ENCODE data around the gene BCL7C.

BCL7C gene

DNA sequence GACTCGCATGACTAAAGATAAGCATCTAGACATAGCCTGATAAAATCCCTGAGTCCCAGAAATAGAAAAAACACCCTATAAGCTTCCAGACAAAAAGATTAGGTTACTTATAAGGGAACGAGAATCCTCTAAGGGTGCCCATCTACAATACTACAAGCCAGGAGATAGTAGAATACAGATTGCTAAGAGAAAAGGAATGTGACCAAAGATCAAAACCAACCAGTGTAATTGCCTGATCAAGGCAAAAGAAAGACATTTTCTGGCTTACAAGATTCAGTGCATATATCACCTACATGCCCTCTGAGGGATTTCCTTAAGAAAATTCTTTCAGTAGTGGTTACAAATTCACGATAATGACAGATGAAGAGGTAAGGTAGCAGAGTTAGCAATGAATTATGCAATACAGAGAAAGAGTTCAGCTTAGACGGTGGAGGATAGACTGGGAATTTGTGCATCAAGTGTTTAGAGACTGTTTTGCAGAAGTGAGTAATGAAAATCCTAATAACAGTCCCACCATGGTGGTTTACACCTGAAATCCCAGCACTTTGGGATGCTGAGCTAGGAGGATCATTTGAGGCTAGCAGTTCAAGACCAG, 35.0 kb downstream of the BCL7C start:
- no peak for DNase-seq

DNA sequence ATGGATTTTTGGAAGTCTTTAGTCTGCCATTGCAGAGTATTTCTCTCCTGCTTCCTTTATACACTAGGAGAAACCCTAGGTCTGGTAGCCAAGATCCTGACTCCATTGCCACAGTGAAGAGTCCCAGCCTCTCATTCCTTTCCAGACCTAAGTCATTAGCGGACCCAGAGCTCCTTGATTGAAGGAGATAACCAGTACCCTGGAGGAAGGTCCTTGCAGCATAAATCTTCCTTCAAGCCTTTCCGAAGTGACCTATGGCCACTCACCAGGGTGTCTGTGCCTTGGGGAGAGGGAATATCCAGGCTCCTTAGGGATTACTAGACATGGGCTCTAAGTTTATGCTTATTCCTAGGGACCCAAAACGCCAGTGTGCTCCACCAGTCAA, 35.8 kb downstream of the BCL7C start:
- no peak for DNase-seq

DNA sequence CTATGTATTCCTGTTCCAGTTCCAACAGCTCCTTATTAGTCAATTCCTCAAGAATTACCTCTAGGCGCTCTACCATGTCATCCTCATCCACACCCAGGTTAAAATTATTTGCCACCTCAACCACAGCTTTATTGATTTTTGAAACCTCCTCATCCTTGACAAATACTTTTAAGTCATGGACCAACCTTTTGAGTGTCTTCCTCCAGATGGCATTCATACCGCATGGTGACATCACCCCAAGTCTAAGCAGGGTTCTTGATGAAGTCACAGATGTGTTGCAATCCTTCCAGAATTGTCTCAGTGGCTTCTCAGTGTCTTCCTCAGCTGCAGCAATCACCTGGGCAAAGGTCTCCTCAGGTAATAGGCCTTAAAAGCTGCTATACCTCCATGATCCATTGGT, 40.1 kb downstream of the BCL7C start:
- DNase-seq, result no peak

DNA sequence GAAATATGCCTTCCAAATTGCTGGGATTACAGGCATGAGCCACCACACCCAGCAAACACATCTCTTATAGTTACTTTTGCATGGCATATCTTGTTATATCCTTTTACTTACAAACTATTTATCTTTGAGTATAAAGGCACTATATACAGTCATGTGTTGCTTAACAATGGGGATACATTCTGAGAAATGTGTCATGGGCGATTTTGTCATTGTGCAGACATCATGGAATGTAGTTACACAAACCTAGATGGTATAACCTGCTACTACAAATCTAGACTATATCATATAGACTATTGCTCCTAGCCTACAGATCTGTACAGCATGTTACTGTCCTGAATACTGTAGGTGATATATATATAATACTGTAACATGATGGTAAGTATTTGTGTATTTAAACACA, 43.6 kb downstream of the BCL7C start:
- no peak for DNase-seq

DNA sequence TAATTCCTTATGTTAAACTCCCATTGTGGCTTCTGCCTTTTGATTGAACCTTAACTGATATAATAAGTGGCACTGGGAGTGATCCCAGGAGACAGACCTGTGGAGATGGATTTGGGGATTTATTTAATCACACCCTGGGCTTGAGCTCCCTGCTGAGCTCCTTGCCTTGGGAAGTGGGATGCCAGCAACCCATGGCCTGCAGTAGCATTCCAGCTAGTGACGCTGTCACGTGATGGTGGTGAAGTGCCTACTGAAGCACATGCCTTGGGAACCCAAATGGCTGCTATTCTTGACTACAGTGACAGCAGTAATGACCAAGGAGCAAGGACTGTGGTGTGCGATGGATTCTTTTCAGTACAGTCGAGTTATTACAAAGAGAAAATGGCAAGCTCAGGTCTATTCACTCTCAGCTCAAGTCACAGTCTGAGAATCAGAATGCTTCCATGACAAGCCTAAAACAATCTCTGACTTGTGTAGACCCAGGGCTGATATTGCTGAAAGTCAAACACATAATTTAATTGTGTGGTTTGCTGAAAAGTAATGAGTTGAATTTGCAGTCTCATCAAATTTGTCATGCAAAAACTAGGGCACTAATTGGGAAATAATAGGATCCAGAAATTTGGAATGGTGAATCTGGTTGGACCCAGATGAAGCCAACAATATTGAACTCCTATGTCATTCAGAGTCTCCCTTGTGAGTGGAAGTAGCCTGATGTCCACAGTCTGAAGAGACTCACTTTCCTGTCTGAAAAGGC, 47.1 kb downstream of the BCL7C start:
- no peak for DNase-seq

DNA sequence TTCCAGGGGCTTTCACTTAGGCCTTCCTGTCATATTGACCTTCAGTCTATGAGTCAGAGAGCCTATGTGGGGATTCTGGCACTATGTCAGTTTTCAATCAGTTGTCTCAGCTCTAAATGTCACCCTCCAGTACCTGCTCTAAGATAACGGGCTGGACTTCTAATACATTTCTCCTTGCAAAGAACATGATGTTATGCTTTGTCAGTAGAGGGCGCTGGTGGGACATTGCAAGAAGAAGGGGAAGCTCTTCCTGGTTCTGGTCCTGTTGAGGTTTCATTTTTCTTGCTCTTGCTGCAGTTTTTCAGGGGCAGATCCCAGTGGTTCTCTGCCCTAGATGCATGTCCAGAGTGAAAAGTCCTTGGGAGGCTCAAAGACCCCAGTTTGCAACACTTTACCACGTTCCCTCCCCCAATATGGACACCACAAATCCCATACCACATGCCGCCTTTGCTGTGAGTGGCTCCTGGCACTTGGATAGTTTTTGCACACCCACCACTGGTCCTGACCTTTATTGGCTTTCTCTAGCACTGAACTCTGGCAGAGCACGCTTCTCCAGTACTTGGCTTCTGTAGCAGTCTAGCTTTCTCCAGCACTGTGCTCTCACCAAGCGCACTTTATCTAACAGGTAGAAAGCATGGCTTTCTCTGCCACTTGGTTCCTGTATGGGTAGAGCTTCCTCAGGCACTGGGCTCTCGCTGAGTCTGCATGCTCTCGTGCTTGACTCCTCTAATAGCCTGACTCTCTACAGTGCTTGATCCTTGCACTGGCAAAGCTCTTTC, 49.0 kb downstream of the BCL7C start:
- DNase-seq, result peak; percentile 82

DNA sequence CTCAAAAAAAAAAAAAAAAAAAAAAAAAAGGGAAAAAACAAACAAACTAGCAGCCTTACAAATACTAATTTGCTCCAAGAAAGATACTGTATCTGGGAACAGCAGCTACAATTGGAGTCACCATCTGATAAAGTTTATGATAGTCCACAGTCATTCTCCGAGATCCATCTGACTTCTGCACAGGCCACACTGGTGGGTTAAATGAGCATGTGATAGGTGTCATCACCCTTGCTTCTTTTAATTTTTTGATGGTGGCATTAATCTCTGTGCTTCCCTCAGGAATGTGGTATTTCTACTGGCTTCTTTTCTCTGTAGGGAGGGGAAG, 49.6 kb downstream of the BCL7C start:
- DNase-seq, result no peak

DNA sequence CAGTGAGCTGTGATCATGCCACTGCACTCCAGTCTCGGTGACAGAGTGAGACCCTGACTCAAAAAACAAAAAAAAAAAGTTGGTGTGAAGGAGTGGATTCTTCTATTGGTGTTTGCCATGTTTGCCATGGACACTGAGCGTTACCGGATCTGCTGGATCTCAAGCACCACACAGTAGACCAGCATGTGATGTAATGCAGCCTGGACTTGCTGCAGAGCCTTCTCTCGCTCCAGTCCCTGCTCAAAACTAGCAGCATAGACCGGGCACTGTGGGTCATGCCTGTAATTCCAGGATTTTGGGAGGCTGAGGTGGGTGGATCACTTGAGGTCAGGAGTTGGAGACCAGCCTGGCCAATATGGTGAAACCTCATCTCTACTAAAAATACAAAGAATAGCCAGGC, 50.4 kb downstream of the BCL7C start:
- DNase-seq, result no peak

DNA sequence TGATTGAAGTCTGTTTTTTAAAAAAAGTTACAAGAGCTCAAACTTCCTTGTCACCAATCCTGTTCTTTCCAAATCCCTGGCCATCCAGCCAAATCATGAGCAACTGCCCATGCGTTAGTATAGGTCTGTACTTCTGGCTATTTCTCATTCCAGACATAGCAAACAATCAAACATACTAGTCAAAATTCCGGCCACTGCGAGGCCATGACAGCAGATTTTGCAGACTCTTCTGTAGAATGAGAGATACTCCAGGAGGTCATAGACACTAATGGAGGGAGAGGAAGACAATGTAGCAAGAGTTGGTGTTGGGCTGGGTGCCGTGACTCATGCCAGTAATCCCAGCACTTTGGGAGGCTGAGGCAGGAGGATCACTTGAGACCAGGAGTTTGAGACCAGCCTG, 50.9 kb downstream of the BCL7C start:
- no peak for DNase-seq

DNA sequence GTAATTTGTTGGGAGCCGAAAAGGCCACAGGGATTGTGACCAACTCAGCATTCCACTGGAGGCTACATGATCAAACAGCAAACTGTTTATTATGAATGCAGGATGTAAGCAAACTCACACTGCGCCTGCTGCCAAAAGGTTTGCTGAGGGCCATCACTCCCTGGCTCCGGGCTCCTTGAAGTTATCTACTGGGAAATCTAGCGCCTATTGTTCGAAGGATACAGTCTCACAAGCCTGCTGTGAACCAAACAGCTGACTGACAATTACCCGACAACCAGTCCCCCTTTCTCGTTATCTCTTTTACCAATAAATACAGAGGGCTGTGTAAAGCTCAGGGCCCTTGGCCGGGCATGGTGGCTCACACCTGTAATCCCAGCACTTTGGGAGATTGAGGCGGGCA, 52.5 kb downstream of the BCL7C start:
- DNase-seq, result no peak

DNA sequence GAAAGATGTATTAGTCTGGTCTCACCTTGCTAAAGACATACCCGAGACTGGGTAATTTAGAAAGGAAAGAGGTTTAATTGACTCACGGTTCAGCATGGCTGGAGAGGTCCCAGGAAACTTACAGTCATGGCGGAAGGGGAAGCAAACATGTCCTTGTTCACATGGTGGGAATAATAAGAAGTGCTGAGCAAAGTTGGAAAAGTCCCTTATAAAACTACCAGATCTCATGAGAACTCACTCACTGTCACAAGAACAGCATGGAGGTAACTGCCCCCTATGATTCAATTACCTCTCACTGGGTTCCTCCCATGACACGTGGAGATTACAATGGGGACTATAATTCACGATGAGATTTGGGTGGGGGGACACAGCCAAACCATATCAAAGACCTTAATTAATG, 53.3 kb downstream of the BCL7C start:
- DNase-seq, result no peak

DNA sequence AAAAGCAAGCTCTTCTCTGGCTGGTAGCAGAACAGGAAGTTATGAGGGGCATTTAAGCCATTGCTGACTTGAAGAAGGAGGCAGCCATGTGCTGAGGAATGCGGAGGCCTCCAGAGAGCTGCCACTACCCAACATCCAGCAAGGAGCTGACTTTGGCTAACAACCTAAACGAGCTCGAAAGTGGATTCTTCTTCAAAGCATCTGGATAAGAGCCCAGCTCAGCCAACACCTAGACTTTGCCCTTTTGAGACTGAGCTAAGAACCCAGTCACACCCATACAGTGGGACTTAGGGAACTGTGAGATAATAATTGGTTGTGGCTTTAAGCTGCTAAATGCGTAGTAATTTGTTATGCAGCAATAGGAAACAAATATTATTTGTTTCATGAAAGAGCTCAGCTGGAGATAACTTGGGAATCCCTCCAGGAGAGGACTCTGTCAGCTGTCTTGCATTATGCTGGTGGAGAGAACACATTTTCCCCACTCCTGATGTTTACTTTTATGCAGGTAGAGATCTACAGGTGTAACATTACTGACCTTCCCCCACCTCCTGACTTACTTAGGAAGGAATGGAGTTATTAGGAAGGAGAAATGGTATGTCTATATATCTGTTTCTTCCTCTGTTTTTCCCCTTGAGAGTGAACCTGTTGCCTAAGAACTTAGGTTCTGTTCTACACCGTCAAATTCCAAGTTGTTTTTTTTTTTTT, 54.2 kb downstream of the BCL7C start:
- no peak for DNase-seq

DNA sequence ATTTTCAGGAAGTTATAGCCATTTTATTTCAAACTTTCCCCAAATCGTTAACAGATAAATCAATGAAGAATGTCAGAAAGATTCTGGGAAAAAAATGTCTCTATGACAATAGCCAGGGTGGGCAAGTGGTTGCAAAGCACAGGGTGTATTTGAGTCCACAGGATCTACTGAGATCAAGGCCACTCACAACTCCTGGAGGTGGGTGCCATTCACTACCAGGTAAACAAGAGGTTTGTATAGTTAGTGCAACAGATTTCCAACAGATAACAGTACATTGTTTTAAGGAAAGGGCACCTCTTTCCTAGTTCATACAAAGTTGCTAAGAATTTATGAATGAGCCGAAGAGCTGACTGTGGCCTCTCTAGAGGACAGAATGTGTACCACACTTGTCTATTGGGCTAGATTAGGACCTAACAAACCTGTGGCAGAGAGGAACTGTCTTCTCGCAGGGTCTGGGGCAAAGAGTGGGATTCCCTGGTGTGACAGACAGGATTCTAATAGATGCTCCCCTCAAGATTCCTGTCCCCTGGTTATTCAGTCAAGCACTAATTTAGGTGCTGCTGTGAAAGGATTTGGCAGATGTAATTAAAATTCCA, 54.9 kb downstream of the BCL7C start:
- no peak for DNase-seq

DNA sequence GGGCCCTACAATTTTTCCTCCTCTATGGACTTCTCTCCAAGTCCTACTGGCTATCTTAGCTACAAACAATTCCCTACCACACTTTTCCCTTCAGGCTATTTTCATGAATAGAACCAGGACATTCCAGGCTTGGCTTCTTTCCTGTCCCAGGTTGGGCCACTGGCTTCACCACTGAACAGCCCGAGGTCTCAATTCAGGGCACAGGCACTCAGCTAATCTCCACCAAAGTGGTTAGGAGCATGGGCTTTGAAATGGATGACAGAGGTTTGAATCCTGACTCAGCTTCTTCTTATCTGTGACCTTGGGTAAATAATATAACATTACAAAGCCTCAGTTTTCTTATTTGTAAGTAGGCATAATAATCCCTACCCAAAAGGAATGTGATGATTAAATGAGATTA, 56.0 kb downstream of the BCL7C start:
- DNase-seq, result no peak

Measured in GDM1 (cell line).